Chondrocyte (in vitro differentiated cells): ENCODE results near the gene MX2. TPM values are rescaled to one million over a fixed set of nuclear protein-coding genes. Genes with fewer than 3 reads are reported as not detected.

ENCODE experiments used
- DNase-seq: peaks from one replicate; pipeline ENCODE4 v3.0.0; 2021; ENCODE audit warnings: mixed read lengths, low spot score
- H3K27ac Mint-ChIP-seq: one replicate; pipeline ENCODE4 v1.8.0; 2021; ENCODE audit warnings: mild to moderate bottlenecking, moderate library complexity, mixed read lengths; ENCODE audit not compliant: unreplicated experiment
- H3K27me3 Mint-ChIP-seq: 2 replicates; pipeline ENCODE4 v1.8.0; 2021; ENCODE audit warnings: low read depth, mixed read lengths
- H3K36me3 Mint-ChIP-seq: 2 replicates; pipeline ENCODE4 v1.8.0; 2021; ENCODE audit warnings: low read depth, mixed read lengths
- H3K4me1 Mint-ChIP-seq: 2 replicates; pipeline ENCODE4 v1.8.0; 2021; ENCODE audit warnings: low read depth, mild to moderate bottlenecking, mixed read lengths
- H3K4me3 Mint-ChIP-seq: one replicate; pipeline ENCODE4 v1.8.0; 2021; ENCODE audit warnings: mild to moderate bottlenecking, moderate library complexity, mixed read lengths; ENCODE audit not compliant: unreplicated experiment
- H3K9me3 Mint-ChIP-seq: 2 replicates; pipeline ENCODE4 v1.8.0; 2021; ENCODE audit warnings: low read depth, mixed read lengths
- CTCF ChIP-seq: fragments of 200-600 bp; sonication (generic); IDR thresholded peaks from 2 replicates; pipeline ENCODE4 v1.5.0; 2021; ENCODE audit warnings: antibody characterized with exemption, mild to moderate bottlenecking, moderate library complexity
- total RNA-seq: library from RNA; stranded (reverse); gene quantifications from 3 replicates; pipeline ENCODE4 v1.2.1, GENCODE V29; 2021

MX2 gene
- total RNA-seq, 1 donor from 2014 or later: not detected

GRCh38 chr21:41317063-41317392 lies 44.8 kb upstream of the MX2 start:
- Mint-ChIP-seq H3K4me1 (peaks cover 3% of the 10 kb centered on the region), H3K4me3 (no peak overlapping the region)

DNA sequence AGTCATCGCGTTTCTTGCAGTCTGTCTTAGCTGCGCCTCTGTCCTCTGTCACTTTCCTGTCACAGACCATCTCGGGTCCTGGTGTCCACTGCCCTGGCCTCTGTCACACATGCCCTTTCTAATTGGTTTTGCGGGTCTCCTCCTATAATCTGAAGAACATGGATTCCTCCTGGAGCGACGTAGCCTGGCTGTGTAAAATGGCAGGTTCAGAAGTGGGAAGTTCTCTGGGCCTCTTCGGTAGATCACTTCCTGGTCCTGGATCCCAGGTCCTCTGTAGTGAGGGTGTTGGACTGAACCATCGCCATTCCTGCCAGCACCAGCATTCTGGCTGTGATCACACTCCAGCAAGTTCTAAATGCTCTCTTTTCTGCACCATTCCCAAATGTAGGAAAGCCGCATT lies 44.4 kb upstream of the MX2 start:
- no peak overlapping the region for H3K4me3 Mint-ChIP-seq
- peaks cover 3% of the 10 kb centered on the region for H3K4me1 Mint-ChIP-seq
- H3K36me3 Mint-ChIP-seq: no peaks in the 10 kb centered on the region
- TF ChIP-seq CTCF: no peak
- no peak overlapping the region for H3K27ac Mint-ChIP-seq
- no peaks in the 10 kb centered on the region for H3K9me3 Mint-ChIP-seq
- DNase-seq: no peak
- H3K27me3 Mint-ChIP-seq: peaks cover 51% of the 10 kb centered on the region

More at GRCh38 chr21:41317063-41317392, 44.8 kb upstream of the MX2 start:
- DNase-seq: no peak
- TF ChIP-seq CTCF: no peak
- H3K36me3 Mint-ChIP-seq: no peaks in the 10 kb centered on the region
- H3K27ac Mint-ChIP-seq: no peak overlapping the region
- H3K9me3 Mint-ChIP-seq: no peaks in the 10 kb centered on the region
- H3K27me3 Mint-ChIP-seq: peaks cover 51% of the 10 kb centered on the region

GRCh38 chr21:41318218-41318617 lies 43.6 kb upstream of the MX2 start:
- Mint-ChIP-seq H3K4me3 (no peak overlapping the region), H3K27me3 (peaks cover 49% of the 10 kb centered on the region), H3K9me3 (no peaks in the 10 kb centered on the region), H3K36me3 (no peaks in the 10 kb centered on the region), H3K4me1 (peaks cover 3% of the 10 kb centered on the region), H3K27ac (no peak overlapping the region)
- no peak for DNase-seq
- TF ChIP-seq CTCF: no peak

GRCh38 chr21:41319273-41319672 lies 42.6 kb upstream of the MX2 start:
- Mint-ChIP-seq H3K27me3 (peaks cover 46% of the 10 kb centered on the region), H3K36me3 (no peaks in the 10 kb centered on the region), H3K27ac (no peak overlapping the region), H3K4me1 (peaks cover 3% of the 10 kb centered on the region), H3K9me3 (no peaks in the 10 kb centered on the region), H3K4me3 (no peak overlapping the region)
- no peak for DNase-seq
- no peak for TF ChIP-seq CTCF

DNA sequence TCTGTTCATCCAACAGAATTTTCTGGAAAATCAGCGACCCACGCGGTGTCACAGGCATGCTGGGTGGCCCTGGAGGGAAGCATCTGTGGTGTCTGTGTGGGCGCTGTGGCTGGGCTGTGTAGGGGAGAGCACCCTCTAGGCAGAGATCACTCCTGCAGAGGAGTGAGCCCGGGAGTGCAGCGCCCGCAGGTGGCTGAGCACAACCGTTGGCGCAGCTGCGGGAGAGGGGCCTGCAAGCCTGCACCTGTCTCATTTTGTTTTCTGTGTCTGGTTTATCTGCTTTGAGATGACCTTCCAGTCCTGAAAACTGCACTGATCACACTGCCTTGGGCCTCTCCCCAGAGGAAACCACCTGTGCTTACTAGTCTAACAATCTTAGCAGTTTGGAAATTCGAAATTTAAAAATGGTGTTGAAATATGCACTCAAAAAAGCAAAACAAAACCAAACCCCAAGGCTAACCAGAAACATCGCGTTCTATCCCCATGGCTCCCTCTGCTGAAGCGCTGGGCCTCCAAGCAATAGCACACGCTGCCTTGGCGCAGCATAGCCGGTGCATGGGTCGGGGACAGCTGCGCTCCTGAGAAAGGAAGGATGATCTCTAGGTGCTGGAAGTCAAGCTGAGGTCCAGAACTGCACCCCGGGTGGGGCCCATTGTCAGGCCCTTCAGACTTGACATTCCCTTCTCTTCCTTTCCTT lies 40.5 kb upstream of the MX2 start:
- no peak overlapping the region for H3K4me3 Mint-ChIP-seq
- TF ChIP-seq CTCF: no peak
- H3K27ac Mint-ChIP-seq: no peak overlapping the region
- H3K4me1 Mint-ChIP-seq: peaks cover 3% of the 10 kb centered on the region
- DNase-seq: no peak
- H3K36me3 Mint-ChIP-seq: no peaks in the 10 kb centered on the region
- H3K9me3 Mint-ChIP-seq: no peaks in the 10 kb centered on the region
- peaks cover 28% of the 10 kb centered on the region for H3K27me3 Mint-ChIP-seq
